Stimulated activated CD4-positive, alpha-beta T cell treated with anti-CD3 and anti-CD28 coated beads, Interleukin-1b, Interleukin-23, amount 100 ng/mL, for 1 hour (primary cell): ENCODE measurements around the gene BCL7B.
A peak's percentile ranks its signal among the peaks of the same experiment; 100 is the strongest.
"Not testable (repeated sequence)": the region's sequence is repeated elsewhere in the genome, so short reads cannot be mapped to it uniquely, and the experiment has no call there.

ENCODE experiments used
- DNase-seq, 2 donors: peaks; one replicate each; pipeline ENCODE4 v3.0.0-alpha.2; 2020; ENCODE audit warnings: low read depth in 2 of 2

BCL7B gene

DNA sequence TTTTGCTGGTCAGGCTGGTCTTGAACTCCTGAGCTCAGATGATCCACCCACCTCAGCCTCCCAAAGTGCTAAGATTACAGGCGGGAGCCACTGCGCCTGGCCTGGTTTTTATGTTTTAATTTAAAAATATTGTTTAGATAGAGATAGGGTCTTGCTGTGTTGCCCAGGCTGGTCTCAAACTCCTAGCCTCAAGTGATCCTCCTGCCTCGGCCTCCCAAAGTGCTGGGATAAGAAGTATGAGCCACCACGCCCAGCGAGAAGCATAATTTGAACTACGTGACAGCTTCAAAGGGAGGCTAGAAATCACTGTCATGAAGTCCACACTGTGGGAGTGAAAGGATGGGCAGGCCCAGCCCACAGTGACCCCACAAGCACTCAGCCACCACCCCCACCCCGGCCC, 21.6 kb downstream of the BCL7B start:
- not testable (repeated sequence) for DNase-seq

DNA sequence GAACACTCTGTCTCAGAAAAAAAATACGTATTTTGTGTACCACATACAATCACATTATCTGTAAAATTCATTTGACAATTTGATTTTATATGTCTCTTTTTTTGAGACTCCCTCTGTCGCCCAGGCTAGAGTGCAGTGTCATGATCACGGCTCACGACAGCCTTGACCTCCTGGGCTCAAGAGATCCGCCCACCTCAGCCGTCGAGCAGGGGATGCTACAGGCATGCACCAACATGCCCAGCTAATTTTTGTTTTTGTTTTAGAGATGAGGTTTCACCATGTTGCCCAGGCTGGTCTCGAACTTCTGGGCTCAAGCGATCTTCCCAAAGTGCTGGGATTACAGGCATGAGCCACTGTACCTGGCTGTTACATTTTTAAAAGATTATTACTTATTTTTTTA, 23.7 kb downstream of the BCL7B start:
- no peak for DNase-seq

DNA sequence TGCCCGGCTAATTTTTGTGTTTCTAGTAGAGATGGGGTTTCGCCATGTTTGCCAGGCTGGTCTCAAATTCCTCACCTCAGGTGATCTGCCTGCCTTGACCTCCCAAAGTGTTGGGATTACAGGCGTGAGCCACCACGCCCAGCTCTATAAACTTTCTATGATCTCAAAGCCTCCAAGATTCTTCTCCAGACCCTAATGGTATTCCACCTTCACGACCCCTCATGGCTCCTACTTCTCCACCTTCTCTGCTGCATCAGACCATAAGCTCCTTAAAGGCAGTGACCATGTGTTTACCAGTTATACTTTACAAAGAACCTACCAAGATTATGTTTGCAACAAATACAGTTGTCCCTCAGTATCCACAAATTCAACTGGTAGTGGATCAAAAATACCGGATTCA, 25.3 kb downstream of the BCL7B start:
- DNase-seq, result no peak

DNA sequence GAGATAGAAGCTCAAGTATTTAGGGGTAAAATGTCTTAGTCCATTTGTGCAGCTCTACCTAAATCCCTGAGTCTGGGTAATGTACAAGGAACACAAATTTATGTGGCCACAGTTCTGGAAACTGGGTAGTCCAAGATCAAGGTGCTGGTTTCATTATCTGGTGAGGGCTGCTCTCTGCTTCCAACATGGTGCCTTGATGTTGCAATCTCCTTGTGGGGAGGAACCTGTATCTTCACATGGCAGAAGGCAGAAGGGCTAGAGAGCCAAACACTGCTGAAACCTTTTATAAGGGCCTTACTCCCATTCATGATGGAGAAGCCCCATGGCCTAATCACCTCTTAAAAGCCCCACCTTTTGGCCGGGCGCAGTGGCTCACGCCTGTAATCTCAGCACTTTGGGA, 26.7 kb downstream of the BCL7B start:
- DNase-seq, result no peak

DNA sequence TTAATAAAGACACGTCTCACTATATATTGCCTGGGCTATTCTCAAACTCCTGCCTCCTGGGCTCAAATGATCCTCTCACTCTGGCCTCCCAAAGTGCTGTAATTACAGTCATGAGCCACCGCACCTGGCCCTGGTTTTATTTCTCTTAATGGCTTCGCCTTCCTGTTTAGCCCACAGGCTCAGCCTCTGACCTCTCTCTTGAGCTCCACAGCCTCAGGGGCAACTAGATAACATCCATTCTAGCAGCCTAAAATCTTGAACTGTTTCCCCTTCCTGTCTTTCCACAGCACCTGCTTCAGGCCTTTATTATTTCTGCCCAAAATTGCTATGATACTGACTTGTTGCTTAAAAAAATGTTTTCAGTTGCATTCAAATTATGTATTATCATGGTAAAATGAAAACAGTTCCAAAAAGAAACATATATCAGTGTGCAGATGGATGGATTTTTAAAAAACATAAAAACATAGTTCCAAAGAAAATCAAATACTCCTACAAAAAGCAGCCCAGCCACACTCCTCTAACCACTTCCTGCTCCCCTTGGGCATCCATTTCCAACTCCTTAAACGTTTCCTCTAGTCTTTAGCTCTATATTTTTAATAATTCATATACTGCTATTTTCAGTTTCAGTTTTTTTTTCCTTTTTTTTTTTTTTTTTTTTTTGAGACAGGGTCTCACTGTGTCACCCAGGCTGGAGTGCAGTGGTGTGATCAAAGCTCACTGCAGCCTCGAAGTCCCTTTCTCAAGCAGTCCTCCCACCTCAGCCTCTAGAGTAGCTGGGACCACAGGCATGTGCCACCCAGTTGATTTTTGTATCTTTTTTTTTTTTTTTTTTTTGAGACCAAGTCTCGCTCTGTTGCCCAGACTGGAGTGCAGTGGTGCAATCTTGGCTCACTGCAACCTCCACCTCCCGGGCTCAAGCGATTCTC, 30.3 kb downstream of the BCL7B start:
- DNase-seq, result no peak

DNA sequence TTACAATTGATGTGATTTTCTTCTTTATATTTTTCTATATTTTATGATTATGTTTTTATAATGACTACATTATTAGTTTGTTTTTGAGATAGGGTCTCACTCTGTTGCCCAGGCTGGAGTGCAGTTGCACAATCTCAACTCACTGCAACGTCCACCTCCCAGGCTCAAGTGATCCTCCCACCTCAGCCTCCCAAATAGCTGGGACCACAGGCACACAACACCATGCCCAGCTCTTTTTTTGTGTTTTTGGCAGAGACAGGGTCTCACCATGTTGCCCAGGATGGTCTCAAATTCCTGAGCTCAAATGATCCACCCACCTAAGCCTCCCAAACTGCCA, 31.4 kb downstream of the BCL7B start:
- DNase-seq, result not testable (repeated sequence)

DNA sequence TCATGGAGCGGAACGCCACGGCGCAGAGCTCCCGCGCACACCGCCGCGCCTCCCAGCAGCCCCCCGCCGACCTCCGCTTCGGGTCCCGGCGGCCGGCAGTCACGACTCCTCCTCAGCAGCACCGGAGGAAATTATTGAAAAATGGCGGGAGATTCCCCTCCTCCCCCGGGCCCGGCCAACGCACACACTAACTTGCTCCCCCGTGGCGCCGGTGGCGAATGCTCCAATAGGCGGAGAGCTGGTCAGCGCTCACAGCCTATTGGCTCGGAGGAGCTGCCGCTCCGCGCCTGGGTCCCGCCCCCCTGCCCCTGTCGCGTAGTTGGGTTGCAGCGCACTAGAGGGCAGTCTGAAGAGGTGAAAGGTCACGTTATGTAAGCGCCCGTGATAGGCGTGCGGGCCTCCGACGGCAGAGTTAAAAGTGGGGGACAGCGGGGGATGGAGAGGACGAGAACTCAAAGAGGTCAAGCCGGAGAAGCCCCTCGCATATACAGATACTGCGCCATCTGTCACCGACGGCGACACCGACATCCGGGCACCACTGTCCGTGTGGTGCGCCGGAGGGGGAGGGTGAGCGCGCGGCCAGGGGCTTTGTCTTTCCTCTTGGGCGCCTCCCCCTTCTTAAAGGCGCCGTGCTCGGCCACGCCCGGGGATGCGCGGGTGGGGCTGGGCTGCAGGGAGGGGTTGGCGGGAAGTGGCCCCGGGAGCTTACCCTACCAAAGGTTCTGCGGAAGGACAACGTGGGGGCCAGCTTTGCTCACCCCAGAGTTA, 35.2 kb downstream of the BCL7B start, which contains the start of gene BAZ1B:
BAZ1B (minus strand) TSS at position 189 of the 768 bp plus-strand sequence. CDS start 360 bp downstream, outside the sequence.
- DNase-seq, result peak; percentile 92 to 94

DNA sequence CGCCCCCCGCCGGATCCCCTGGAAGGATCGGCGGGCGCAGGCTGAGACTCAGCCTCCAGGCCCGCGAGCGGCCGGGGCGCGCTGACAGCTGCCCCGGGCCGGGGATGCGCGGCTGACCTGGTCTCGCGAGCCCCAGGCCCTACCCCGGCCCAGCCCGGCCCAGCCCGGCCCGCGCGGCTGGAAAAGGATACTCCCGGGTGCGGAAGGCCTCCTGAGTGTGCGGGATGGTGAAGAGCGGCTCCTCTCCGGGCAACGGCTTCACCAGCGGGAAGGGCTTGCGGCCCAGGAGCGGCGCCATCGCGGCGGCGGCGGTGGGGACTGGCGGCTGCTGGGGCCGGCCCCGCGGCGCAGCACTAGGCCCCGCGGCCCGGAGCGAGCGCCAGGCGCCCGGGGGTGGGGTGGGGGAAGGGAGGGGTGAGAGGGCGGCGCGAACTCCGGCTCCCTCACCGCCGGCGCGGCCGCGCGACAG, 35.8 kb downstream of the BCL7B start:
- peak; percentile 5 to 46 for DNase-seq

DNA sequence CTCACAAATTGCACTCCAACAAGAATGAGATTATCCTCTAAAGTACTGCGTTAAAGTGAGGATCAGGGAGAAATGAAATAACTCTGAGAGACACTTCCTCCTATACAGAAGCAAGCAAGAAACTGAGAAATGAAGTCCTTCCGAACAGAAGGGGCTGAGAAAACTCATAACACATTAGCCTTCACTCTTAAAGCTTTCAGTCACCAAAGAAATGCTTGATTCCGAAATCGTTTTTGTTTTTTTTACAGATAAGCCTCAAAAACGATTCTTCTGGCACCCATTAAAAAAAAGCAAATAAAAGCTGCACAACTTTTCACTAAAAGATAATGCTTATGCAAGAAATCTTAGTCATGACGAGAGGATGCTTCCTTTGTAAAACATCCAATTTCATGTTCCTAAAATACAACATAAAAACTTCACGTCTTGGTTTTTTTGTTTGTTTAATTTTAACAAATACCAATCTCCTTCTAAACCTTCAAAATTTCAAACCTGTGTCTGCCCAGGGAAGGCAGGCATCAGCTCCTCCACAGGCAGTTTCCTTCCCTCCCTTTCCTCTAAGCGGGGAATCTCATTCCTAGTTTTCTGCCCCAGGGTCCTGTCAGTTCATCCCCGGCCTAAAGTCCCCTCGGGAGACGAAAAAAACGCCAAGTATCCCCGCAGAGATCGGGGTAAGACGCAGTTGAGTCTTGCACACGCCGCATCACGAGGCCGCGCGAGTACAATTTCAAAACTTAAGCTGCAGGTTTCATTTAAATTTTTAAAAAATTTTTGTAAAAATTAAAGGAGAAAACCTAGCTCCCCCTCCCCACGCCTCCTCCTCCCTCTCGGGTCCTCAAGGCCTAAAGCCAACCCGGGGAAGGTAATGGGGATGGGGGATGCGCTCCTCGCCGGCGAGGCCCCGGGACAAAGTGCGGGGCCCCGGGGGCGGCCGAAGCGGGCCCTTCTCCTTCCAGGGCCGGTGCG, 36.5 kb downstream of the BCL7B start:
- no peak for DNase-seq

DNA sequence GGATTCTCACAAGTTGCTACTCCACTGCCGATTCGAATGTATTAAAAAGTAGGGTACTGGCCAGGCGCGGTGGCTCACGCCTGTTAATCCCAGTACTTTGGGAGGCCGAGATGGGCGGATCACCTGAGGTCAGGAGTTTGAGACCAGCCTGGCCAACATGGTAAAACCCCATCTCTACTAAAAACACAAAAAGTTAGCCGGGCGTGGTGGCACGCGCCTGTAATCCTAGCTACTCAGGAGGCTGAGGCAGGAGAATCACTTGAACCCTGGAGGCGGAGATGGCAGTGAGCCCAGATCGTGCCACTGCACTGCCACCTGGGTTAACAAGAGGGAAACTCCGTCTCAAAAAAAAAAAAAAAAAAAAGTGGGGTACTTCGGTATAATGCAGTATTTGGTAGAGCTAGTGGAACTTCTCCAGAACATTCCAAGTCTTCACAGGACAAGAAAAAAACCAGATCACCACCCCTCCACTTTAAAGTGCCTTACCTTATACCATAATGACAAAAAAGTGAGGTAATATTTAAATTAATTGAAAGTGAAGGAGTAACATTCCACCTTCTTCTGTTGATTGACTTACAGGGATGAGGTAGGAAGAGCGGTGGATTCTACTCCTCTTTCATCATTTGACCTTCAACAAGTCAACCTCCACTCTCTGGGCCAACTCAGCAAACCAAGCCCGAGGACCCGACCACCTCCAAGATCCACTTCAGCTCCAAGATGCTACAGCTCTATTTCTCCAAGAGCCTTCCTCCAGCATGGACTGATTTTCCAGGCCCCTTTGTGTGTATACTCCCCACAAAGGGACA, 37.4 kb downstream of the BCL7B start:
- no peak for DNase-seq

DNA sequence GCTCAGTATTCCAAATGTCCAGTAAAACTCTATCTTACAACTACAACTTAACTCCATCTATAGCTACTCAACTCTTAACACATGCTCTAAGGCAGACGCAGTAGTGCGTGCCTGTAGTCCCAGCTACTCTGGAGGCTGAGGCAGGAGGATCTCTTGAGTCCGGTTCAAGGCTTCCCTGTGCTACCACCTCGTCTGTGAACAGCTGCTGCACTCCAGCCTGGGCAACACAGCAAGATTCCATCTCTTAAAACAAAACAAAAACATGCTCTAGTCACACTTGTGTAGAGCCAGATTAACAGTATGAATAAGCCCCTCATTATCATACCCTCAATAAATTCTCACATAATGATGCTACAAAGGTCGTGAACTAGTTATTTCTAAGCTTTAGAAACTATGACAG, 39.0 kb downstream of the BCL7B start:
- DNase-seq, result no peak

DNA sequence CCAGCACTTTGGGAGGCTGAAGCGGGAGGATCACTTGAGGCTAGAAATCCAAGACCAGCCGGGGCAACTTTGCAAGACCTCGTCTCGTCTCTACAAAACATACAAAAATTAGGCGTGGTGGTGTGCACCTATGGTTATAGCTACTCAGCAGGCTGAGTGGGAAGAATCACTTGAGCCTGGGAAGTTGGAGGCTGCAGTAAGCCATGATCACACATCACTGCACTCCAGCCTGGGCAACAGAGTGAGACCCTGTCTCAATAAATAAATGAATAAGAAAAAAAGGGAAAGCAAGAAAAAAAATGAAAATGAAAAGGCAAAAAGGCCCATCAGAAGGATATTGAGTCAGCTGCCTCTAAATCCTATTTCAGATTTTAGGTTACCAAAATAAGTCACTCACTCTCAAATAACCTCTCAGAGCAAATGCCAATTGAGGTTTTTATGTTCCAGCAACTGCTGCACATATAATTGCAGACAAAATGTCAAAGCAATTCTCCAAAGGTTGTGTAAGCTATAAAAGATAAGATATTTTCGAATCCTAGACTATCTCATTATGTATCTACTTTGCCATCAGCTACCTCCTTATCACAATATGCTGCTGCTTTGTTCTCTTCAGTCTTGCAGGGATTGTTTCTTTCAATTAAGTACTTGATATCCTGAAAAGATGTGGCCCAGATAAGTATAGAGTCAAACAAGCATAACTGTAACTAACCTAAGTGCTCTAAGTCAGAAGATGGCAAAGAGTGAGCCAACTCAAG, 40.1 kb downstream of the BCL7B start:
- DNase-seq, result no peak

DNA sequence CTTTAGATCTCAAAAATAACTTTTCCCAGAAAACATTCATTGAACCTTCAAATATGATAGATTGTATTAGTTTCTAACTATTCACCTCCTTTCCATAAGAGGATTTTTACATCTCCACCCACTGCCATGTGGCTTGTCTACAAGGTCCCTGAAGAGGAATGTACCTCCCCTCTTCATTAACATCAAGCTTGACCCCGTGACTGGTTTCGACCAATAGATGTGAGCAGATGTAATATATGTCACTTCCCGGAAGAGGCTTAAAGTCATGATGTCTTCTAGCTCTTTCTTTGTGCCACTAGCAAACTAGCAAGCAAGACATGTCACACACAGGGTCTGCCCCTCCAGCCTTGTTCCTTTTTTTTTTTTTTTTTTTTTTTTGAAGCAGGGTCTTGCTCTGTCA, 42.3 kb downstream of the BCL7B start:
- no peak for DNase-seq

DNA sequence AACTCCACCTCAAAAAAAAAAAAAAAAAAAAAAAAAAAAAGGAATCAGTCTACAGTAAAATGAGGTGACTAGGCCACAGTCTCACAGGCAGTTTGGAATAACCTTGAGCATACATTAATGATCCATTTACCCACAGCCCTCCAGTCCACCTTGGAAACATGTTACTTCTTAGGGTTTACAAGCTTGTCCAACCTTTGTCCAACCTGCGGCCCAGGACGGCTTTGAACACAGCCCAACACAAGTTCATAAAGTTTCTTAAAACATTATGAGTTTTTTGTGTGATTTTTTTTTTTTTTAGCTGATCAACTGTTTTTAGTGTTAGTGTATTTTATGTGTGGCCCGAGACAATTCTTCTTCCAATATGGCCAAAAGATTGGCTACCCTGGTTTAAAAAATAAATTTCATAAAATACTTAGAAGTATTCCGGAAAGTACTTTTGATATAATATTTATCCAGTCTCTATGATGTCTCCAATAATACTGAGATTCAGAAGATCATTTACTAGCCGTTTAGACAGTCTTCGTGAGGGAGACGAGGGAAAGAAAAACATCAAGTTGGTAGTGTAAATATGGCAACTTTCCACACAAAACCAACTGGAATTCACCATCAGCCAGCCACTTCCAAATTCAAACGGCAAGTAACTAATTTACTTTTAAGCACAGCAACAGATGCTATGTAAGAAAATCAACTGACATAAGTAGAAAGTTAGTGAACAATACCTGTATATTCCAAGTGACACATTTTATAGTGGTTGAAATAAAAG, 45.3 kb downstream of the BCL7B start:
- no peak for DNase-seq

DNA sequence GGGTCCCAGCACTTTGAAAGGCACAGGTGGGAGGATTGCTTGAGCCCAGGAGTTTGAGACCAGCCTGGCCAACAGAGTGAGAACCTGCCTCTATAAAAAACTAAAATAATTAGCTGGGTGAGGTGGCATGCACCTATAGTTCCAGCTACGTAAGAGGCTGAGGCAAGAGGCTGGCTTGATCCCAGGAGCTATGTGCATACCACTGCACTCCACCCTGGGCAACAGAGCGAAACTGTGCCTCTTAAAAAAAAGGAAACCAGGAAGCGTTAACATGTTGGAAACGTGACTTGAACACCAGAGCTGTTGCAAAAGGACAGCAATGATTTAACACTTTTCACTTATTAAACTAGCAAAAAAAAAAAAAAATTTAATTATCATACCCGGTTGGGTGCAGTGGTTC, 48.0 kb downstream of the BCL7B start:
- DNase-seq, result no peak

DNA sequence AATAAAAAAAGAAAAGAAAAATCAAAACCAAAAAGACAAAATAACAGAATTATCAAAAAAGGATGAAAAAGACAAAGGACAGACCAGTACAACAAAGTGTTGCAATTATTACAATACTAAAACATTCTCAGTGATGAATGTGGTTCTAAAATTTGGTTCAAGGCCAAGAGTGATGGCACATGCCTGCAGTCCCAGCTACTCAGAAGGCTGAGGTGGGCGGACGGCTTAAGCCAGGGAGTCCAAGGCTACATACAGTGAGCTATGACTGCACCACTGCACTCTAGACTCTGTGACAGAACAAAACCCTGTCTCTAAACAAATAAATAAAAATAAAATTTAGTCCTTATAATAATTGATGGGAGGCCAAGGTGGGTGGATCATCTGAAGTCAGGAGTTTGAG, 49.9 kb downstream of the BCL7B start:
- no peak for DNase-seq

DNA sequence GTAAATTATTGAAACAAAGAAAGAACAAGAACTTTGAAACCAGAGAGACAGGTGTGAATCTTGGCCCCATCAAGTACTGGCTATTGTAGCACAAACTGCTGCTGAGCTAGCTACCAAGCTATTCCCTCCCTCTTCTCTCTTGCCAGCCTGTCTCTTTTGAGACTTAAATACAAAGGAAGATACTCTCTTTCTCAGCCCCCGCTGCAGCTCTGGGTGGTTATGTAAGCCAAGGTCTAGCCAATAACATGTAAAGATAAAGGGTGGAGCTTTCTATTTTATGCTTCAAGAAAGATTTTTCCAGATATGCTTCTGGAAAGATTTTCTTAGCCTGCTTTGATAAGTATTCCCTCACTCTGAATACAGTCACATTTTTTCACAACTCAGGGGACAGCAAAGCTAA, 52.6 kb downstream of the BCL7B start:
- DNase-seq, result no peak

DNA sequence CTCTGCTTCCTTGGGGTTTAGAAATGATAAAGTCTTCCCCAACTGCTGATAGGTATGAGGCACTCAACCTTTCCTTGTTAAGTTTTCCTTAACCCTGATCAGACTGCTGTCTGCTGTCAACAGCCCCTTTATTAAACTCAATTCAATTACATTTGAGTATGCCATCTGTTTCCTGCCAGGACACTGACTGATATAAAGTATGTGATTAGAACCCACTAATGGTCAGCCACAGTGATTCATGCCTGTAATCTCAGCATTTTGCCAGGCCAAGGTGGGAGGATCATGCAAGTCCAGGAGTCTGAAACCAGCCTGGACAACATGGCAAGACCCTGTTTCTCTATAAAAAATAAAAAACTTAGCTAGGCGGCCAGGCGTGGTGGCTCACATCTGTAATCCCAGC, 53.5 kb downstream of the BCL7B start:
- DNase-seq, result no peak

DNA sequence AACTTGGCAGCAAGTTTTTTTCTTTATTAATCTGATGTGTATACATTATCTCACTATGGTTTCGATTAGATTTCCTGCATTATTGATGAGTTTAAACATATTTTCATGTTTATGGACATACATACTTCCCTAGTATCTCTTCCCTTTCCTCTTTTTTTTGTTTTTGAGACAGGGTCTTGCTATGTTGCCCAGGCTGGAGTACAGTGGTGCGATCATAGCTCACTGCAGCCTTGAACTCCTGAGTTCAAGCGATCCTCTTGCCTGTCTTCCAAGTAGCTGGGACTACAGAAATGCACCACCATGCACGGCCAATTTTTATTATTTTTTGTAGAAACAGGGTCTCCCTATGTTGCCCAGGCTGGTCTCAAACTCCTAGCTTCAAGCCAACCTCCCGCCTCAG, 54.3 kb downstream of the BCL7B start:
- DNase-seq, result no peak
